HCT116 (cell line): ENCODE results near the gene TWIST2. TPM values are rescaled to one million over a fixed set of nuclear protein-coding genes. Genes with fewer than 3 reads are reported as not detected.

Experiments
- ATAC-seq: fragments of 200-7000 bp; cut with Tn5 transposase; 2 replicates; pipeline ENCODE4 v1.9.1; 2020; ENCODE audit warnings: mild to moderate bottlenecking, moderate library complexity
- BruUV-seq: library from RNA; stranded (reverse); fragments of 400-500 nt; replicated peaks from 2 replicates; lab custom pipeline; 2021; lab: Mats Ljungman, UMichigan
- CTCF ChIA-PET: fragments of 300-600 bp; sonication (Branson Sonifier 250); formaldehyde crosslinking; loops from one replicate; lab custom pipeline; 2021; ENCODE audit warnings: antibody characterized with exemption; lab: Charles Lee
- POLR2A ChIA-PET: fragments of 300-600, 350-600 bp; sonication (Branson Sonifier 250); formaldehyde crosslinking; loops from one replicate; lab custom pipeline; 2021; ENCODE audit warnings: antibody characterized with exemption; lab: Charles Lee
- RAD21 ChIA-PET, 2 experiments: fragments of 300-600 bp; sonication (Branson Sonifier 250); formaldehyde crosslinking; loops; one replicate each; lab custom pipeline; 2023; ENCODE audit warnings: low total read pairs in 2 of 2; ENCODE audit not compliant: uncharacterized antibody in 2 of 2, unreplicated experiment in 2 of 2, low non-redundant PET in 1 of 2; lab: Charles Lee
- DNase-seq: peaks from one replicate; pipeline ENCODE4 v3.0.0-alpha.2; 2010; ENCODE audit warnings: low read depth, low spot score
- H2AFZ ChIP-seq: fragments of 200-600 bp; shearing (Covaris generic), sonication (generic); 2 replicates; pipeline ENCODE4 v1.6.1; 2017; ENCODE audit warnings: low read depth, mixed run types, mixed read lengths, antibody characterized with exemption, low read length; ENCODE audit not compliant: poor library complexity, severe bottlenecking
- H3K27ac ChIP-seq: 2 replicates; pipeline ENCODE4 v1.5.1; 2012; ENCODE audit warnings: low read depth, low read length
- H3K27me3 ChIP-seq: fragments of 200-600 bp; sonication (generic); 2 replicates; pipeline ENCODE4 v1.6.1; 2016; ENCODE audit warnings: mixed run types, low read length, mixed read lengths; ENCODE audit not compliant: insufficient read depth
- H3K36me3 ChIP-seq, 2 experiments: fragments of 200-500 bp in 1 of 2; fragments of 200-600 bp in 1 of 2; sonication (Bioruptor generic) in 1 of 2; sonication (generic) in 1 of 2; 2 replicates each; pipeline versions ENCODE4 v1.5.1 to v1.6.1; 2014 to 2016; ENCODE audit warnings: low read length in 2 of 2, inconsistent platforms in 1 of 2, mixed read lengths in 1 of 2, mixed run types in 1 of 2; ENCODE audit not compliant: insufficient read depth in 2 of 2, control insufficient read depth in 1 of 2
- H3K4me1 ChIP-seq, 2 experiments: fragments of 200-600 bp in 1 of 2; sonication (generic) in 1 of 2; 2 replicates each; pipeline versions ENCODE4 v1.5.1 to v1.6.1; 2012 to 2017; ENCODE audit warnings: low read length in 2 of 2, inconsistent platforms in 1 of 2, mild to moderate bottlenecking in 1 of 2, mixed read lengths in 1 of 2, mixed run types in 1 of 2, moderate library complexity in 1 of 2; ENCODE audit not compliant: insufficient read depth in 2 of 2, control insufficient read depth in 1 of 2
- H3K4me2 ChIP-seq: fragments of 200-600 bp; sonication (generic); 2 replicates; pipeline ENCODE4 v1.6.1; 2017; ENCODE audit warnings: mixed run types, low read length, mixed read lengths
- H3K4me3 ChIP-seq, 2 experiments: fragments of 200-600 bp in 1 of 2; sonication (generic) in 1 of 2; replicated peaks in 1 of 2; 2 replicates each; pipeline ENCODE4 v1.5.1; 2011 to 2016; ENCODE audit warnings: low read length in 2 of 2, control low read depth in 1 of 2, low read depth in 1 of 2, mild to moderate bottlenecking in 1 of 2, mixed read lengths in 1 of 2, mixed run types in 1 of 2
- H3K79me2 ChIP-seq: fragments of 200-600 bp; sonication (generic); 2 replicates; pipeline ENCODE4 v1.6.1; 2017; ENCODE audit warnings: mild to moderate bottlenecking, mixed run types, low read length, moderate library complexity, mixed read lengths; ENCODE audit not compliant: insufficient read depth
- H3K9ac ChIP-seq: fragments of 200-600 bp; sonication (generic); 2 replicates; pipeline ENCODE4 v1.6.1; 2016; ENCODE audit warnings: low read length, mixed read lengths
- H3K9me2 ChIP-seq: fragments of 200-600 bp; sonication (generic), shearing (Covaris generic); 2 replicates; pipeline ENCODE4 v1.6.1; 2017; ENCODE audit warnings: mixed run types, mild to moderate bottlenecking, moderate library complexity; ENCODE audit not compliant: insufficient read depth
- H3K9me3 ChIP-seq, 2 experiments: fragments of 200-500 bp in 1 of 2; fragments of 200-600 bp in 1 of 2; sonication (Bioruptor generic) in 1 of 2; sonication (generic) in 1 of 2; 2 replicates each; pipeline ENCODE4 v1.6.1; 2014 to 2017; ENCODE audit warnings: low read length in 2 of 2, mixed read lengths in 2 of 2, inconsistent platforms in 1 of 2, low read depth in 1 of 2, mild to moderate bottlenecking in 1 of 2, mixed run types in 1 of 2, moderate library complexity in 1 of 2; ENCODE audit not compliant: control insufficient read depth in 1 of 2, insufficient read depth in 1 of 2
- H4K20me1 ChIP-seq: fragments of 200-600 bp; sonication (generic), shearing (Covaris generic); 2 replicates; pipeline ENCODE4 v1.6.1; 2017; ENCODE audit warnings: mixed run types, mild to moderate bottlenecking, moderate library complexity; ENCODE audit not compliant: insufficient read depth
- EZH2 ChIP-seq: fragments of 200-600 bp; sonication (generic); IDR thresholded peaks from 2 replicates; pipeline ENCODE4 v1.6.1; 2017; ENCODE audit warnings: antibody characterized with exemption, mixed run types
- EZH2phosphoT487 ChIP-seq: fragments of 200-600 bp; IDR thresholded peaks from 2 replicates; pipeline ENCODE4 v1.6.1; 2018; ENCODE audit warnings: antibody characterized with exemption, borderline replicate concordance
- POLR2A ChIP-seq: IDR thresholded peaks from 2 replicates; pipeline ENCODE4 v1.7.0; 2011; ENCODE audit warnings: borderline replicate concordance; ENCODE audit not compliant: insufficient read depth, insufficient read length; ENCODE audit errors: extremely low read depth
- POLR2AphosphoS5 ChIP-seq: IDR thresholded peaks from 2 replicates; pipeline ENCODE4 v1.6.1; 2011; ENCODE audit warnings: mild to moderate bottlenecking, low read depth, low read length, moderate library complexity
- RAD21 ChIP-seq: IDR thresholded peaks from 2 replicates; pipeline ENCODE4 v1.6.1; 2012; ENCODE audit warnings: low read depth, mild to moderate bottlenecking
- SP1 ChIP-seq: IDR thresholded peaks from 2 replicates; pipeline ENCODE4 v1.6.1; 2012; ENCODE audit warnings: low read depth
- TCF7L2 ChIP-seq: IDR thresholded peaks from 2 replicates; pipeline ENCODE4 v1.7.0; 2011; ENCODE audit warnings: borderline replicate concordance, inconsistent platforms; ENCODE audit not compliant: insufficient read depth, insufficient read length; ENCODE audit errors: extremely low read depth
- ZFX ChIP-seq: fragments of 450-650 bp; IDR thresholded peaks from 2 replicates; pipeline ENCODE4 v1.6.1; 2017
- ZNF274 ChIP-seq: fragments of 200-500 bp; sonication (Bioruptor generic); IDR thresholded peaks from 2 replicates; pipeline ENCODE4 v1.6.1; 2014; ENCODE audit warnings: mild to moderate bottlenecking, low read depth, low read length, inconsistent platforms
- intact Hi-C: fragments of 100-400 bp; cut with micrococcal nuclease; formaldehyde crosslinking; loops from 2 replicates; pipeline ENCODE4 v1.10.0; 2022
- total RNA-seq: library from RNA; stranded (reverse); gene quantifications from one replicate; pipeline ENCODE4 v1.2.1, GENCODE V29; 2021; ENCODE audit not compliant: unreplicated experiment
- TF ChIP-seq, protein P1 (sequence below), 3 experiments: fragments of 200-600 bp in 1 of 3; sonication (generic) in 1 of 3; IDR thresholded peaks in 2 of 3; conservative IDR thresholded peaks in 1 of 3; 2 replicates each; pipeline ENCODE4 v1.5.1; 2012 to 2017; ENCODE audit warnings: low read depth in 2 of 3, low read length in 2 of 3, antibody characterized with exemption in 1 of 3, borderline replicate concordance in 1 of 3, control low read depth in 1 of 3, mild to moderate bottlenecking in 1 of 3, mixed read lengths in 1 of 3, mixed run types in 1 of 3, moderate library complexity in 1 of 3; ENCODE audit not compliant: insufficient read depth in 1 of 3
- TF ChIP-seq, protein P2 (sequence below): IDR thresholded peaks from 2 replicates; pipeline ENCODE4 v1.6.1; 2012; ENCODE audit warnings: low read depth
- TF ChIP-seq, protein P3 (sequence below): IDR thresholded peaks from 2 replicates; pipeline ENCODE4 v1.6.1; 2012

TWIST2 gene
- total RNA-seq, 1 experiment from 2014 or later: not detected

DNA sequence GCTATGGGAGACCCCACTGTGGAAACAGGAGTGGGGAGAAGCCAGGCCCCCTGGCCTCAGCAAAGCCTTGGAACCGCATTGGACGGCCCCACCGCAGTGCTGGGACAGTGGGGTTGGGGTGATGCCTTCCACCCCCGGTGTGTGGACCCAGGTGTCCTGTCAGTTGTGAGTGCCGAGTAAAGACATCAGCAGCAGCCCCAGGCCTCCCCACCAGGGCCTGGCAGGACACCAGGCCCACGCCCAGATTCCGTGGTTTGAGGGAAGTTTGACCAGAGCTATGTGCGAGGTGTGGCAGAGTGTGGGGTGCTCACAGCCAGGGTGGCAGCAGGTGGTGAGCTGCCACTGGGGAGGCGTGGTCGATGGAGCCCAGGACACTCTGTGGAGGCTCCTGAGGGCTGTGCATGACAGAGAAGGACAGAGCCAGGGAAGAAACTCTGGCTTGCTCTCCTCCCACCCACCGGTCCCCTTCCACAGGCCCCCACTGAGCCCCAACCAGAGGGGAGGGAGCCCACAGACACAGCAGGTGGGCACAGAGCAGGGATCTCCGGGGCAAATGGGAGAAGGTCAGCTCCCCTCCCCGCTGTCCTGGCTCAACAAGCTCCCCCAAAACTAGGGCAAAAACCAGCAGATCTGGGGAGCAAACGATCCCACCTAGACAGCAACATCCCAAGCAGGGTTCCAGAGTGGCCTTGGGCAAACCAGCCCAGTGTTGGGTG, 69.1 kb downstream of the TWIST2 start:
- Histone ChIP-seq H3K27me3 (no peaks in the 10 kb centered on the region), H3K4me2 (peak overlapping the region; percentile 23), H3K9me2 (no peaks in the 10 kb centered on the region), H3K9me3 (no peaks in the 10 kb centered on the region), H3K4me1 (peaks cover 5 to 26% of the 10 kb centered on the region in 2 experiments; a peak in 2 of 4 replicates), H2AFZ (no peak overlapping the region), H3K4me3 (no peak overlapping the region), H3K79me2 (no peaks in the 10 kb centered on the region), H4K20me1 (no peaks in the 10 kb centered on the region)
- RAD21 ChIA-PET: no interaction called here
- POLR2A ChIA-PET: no interaction called here
- intact Hi-C loops: no loop called here
- CTCF ChIA-PET: no interaction called here
- ATAC-seq: peak; percentile 43; the same call in 1 of the 2 replicates
- TF ChIP-seq ZFX (no peak), POLR2A (no peak)
- TF ChIP-seq, all 23 proteins: peak for 0
- no peak for DNase-seq
- Histone ChIP-seq H3K27ac (no peak overlapping the region), H3K36me3 (no peaks in the 10 kb centered on the region), H3K9ac (no peak overlapping the region)
- no TSS peak for BruUV-seq

DNA sequence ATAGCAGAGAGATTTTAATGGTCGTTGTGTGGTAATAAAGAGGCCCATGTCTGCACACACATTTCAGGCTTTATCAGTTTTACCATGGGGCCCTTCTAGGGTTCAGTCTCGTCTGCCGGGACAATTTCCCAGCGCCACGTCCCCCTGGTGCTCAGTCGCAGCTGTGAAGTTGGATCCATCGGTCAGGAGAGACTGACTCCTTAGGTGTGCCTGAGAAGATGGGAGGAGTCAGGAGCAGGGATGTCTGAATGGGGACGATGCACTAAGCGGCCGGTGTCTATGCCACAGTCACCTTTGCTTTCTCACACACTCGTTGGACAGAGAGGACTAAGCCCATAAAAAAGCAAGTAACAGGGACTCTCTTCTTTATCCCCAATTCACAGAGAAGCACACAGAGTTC, 71.4 kb downstream of the TWIST2 start:
- no peaks in the 10 kb centered on the region for H3K79me2 ChIP-seq
- no peak overlapping the region for H3K27ac ChIP-seq
- H3K4me3 ChIP-seq: no peak overlapping the region
- H3K9me3 ChIP-seq: no peaks in the 10 kb centered on the region
- no peaks in the 10 kb centered on the region for H3K27me3 ChIP-seq
- H3K36me3 ChIP-seq: no peaks in the 10 kb centered on the region
- intact Hi-C loops: no loop called here
- ATAC-seq (no peak), DNase-seq (no peak)
- H3K4me1 ChIP-seq: peaks cover 4 to 20% of the 10 kb centered on the region in 2 experiments; a peak in 2 of 4 replicates
- POLR2A ChIA-PET: no interaction called here
- H4K20me1 ChIP-seq: no peaks in the 10 kb centered on the region
- CTCF ChIA-PET: no interaction called here
- H3K9me2 ChIP-seq: no peaks in the 10 kb centered on the region
- no TSS peak for BruUV-seq
- H3K9ac ChIP-seq: no peak overlapping the region
- no peak overlapping the region for H2AFZ ChIP-seq
- RAD21 ChIA-PET: no interaction called here
- H3K4me2 ChIP-seq: no peak overlapping the region
- TF ChIP-seq POLR2AphosphoS5 (no peak), EZH2phosphoT487 (no peak), RAD21 (no peak), POLR2A (no peak), ZNF274 (no peak), EZH2 (no peak), TCF7L2 (no peak), SP1 (no peak)
- TF ChIP-seq, protein P1, sequence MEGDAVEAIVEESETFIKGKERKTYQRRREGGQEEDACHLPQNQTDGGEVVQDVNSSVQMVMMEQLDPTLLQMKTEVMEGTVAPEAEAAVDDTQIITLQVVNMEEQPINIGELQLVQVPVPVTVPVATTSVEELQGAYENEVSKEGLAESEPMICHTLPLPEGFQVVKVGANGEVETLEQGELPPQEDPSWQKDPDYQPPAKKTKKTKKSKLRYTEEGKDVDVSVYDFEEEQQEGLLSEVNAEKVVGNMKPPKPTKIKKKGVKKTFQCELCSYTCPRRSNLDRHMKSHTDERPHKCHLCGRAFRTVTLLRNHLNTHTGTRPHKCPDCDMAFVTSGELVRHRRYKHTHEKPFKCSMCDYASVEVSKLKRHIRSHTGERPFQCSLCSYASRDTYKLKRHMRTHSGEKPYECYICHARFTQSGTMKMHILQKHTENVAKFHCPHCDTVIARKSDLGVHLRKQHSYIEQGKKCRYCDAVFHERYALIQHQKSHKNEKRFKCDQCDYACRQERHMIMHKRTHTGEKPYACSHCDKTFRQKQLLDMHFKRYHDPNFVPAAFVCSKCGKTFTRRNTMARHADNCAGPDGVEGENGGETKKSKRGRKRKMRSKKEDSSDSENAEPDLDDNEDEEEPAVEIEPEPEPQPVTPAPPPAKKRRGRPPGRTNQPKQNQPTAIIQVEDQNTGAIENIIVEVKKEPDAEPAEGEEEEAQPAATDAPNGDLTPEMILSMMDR (IDR thresholded peaks at IDR 0.05 in 2 of 3, conservative IDR thresholded peaks at IDR 0.05 in 1 of 3; ENCODE audit: borderline replicate concordance in 1 of 3, insufficient read depth in 1 of 3, low read depth in 2 of 3, low read length in 2 of 3): no peak
- TF ChIP-seq, protein P2, sequence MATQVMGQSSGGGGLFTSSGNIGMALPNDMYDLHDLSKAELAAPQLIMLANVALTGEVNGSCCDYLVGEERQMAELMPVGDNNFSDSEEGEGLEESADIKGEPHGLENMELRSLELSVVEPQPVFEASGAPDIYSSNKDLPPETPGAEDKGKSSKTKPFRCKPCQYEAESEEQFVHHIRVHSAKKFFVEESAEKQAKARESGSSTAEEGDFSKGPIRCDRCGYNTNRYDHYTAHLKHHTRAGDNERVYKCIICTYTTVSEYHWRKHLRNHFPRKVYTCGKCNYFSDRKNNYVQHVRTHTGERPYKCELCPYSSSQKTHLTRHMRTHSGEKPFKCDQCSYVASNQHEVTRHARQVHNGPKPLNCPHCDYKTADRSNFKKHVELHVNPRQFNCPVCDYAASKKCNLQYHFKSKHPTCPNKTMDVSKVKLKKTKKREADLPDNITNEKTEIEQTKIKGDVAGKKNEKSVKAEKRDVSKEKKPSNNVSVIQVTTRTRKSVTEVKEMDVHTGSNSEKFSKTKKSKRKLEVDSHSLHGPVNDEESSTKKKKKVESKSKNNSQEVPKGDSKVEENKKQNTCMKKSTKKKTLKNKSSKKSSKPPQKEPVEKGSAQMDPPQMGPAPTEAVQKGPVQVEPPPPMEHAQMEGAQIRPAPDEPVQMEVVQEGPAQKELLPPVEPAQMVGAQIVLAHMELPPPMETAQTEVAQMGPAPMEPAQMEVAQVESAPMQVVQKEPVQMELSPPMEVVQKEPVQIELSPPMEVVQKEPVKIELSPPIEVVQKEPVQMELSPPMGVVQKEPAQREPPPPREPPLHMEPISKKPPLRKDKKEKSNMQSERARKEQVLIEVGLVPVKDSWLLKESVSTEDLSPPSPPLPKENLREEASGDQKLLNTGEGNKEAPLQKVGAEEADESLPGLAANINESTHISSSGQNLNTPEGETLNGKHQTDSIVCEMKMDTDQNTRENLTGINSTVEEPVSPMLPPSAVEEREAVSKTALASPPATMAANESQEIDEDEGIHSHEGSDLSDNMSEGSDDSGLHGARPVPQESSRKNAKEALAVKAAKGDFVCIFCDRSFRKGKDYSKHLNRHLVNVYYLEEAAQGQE: no peak
- TF ChIP-seq, protein P3, sequence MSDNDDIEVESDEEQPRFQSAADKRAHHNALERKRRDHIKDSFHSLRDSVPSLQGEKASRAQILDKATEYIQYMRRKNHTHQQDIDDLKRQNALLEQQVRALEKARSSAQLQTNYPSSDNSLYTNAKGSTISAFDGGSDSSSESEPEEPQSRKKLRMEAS: no peak
